OCI-M2 (cell line): Measurements from ENCODE around the gene CPA4.
"Not testable (repeated sequence)": the region's sequence is repeated elsewhere in the genome, so short reads cannot be mapped to it uniquely, and the experiment has no call there.

Source experiments
- DNase-seq: peaks from one replicate; lab custom pipeline; 2025; ENCODE audit not compliant: unreplicated experiment; lab: John Stamatoyannopoulos, UW

CPA4 gene, protein sequence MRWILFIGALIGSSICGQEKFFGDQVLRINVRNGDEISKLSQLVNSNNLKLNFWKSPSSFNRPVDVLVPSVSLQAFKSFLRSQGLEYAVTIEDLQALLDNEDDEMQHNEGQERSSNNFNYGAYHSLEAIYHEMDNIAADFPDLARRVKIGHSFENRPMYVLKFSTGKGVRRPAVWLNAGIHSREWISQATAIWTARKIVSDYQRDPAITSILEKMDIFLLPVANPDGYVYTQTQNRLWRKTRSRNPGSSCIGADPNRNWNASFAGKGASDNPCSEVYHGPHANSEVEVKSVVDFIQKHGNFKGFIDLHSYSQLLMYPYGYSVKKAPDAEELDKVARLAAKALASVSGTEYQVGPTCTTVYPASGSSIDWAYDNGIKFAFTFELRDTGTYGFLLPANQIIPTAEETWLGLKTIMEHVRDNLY

DNA sequence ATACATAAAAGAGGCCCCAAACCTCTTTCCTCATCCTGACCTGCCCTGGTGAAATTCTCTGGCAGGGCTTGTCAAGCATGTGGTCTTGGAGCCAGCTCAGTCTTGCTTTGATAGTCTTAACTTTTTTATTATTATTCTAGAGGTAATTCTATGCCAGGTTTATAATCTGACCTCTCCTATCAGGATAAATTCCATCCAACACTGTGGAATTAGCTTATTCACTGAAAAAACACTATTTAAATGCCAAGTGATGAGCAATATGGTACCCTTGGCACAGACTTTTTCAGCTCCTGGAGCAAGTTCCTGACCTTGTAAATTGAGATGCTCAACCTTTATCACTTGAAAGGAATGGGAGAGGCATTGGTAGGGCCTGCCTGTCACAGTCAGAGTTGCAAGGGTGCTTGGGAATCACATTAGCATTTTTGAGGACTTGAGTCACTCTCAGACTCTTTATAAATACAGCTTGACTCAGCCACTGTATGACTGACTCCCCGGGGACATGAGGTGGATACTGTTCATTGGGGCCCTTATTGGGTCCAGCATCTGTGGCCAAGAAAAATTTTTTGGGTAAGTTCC, at the start of gene CPA4:
CPA4 (plus strand) TSS at position 480 of the 576 bp plus-strand sequence; CDS start at position 500, 20 bp downstream.
- DNase-seq: no peak

DNA sequence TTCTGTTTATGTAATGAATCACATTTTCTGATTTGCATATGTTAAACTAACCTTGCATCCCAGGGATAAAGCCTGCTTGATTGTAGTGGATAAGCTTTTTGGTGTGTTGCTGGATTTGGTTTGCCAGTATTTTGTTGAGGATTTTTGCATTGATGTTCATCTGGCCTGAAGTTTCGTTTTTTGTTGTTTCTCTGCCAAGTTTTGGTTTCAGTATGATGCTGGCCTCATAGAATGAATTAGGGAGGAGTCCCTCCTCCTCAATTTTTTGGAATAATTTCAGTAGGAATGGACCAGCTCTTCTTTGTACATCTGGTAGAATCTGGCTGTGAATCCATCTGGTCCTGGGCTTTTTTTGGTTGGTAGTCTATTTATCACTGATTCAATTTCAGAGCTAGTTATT, 49.5 kb upstream of the CPA4 start:
- not testable (repeated sequence) for DNase-seq

DNA sequence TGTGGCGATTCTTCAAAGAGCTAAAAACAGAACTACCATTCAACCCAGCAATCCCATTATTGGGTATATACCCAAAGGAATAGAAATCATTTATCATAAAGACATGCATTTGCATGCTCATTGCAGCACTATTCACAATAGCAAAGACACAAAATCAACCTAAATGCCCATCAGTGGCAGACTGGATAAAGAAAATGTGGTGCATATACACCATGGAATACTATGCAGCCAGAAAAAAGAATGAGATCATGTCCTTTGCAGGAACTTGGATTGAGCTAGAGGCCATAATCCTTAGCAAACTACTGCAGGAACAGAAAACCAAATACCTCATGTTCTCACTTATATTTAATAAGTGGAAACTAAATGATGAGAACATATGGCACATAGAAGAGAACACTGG, 46.5 kb upstream of the CPA4 start:
- not testable (repeated sequence) for DNase-seq

DNA sequence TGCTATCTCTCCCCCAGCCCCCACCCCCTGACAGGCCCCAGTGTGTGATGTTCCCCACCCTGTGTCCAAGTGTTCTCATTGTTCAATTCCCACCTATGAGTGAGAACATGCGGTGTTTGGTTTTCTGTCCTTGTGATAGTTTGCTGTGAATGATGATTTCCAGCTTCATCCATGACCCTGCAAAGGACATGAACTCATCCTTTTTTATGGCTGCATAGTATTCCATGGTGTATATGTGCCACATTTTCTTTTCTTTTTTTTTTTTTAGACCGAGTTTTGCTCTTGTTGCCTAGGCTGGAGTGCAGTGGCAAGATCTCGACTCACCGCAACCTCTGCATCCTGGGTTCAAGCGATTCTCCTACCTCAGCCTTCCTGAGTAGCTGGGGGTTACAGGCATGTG, 44.1 kb upstream of the CPA4 start:
- DNase-seq: not testable (repeated sequence)

DNA sequence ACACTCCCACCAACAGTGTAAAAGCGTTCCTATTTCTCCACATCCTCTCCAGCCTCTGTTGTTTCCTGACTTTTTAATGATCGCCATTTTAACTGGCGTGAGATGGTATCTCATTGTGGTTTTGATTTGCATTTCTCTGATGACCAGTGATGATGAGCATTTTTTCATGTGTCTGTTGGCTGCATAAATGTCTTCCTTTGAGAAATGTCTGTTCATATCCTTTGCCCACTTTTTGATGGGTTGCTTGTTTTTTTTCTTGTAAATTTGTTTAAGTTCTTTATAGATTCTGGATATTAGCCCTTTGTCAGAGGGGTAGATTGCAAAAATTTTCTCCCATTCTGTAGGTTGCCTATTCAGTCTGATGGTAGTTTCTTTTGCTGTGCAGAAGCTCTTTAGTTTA, 43.3 kb upstream of the CPA4 start:
- DNase-seq: not testable (repeated sequence)

DNA sequence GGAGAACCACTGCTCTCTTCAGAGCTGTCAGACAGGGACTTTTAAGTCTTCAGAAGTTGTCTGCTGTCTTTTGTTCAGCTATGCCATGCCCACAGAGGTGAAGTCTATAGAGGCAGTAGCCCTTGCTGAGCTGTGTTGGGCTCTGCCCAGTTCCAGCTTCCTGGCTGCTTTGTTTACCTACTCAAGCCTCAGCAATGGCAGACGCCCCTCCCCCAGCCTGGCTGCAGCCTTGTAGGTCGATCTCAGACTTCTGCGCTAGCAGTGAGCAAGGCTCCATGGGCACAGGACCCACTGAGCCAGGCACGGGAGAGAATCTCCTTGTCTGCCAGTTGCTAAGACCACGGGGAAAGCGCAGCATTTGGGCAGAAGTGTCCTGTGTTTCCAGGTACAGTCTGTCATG, 38.4 kb upstream of the CPA4 start:
- no peak for DNase-seq

DNA sequence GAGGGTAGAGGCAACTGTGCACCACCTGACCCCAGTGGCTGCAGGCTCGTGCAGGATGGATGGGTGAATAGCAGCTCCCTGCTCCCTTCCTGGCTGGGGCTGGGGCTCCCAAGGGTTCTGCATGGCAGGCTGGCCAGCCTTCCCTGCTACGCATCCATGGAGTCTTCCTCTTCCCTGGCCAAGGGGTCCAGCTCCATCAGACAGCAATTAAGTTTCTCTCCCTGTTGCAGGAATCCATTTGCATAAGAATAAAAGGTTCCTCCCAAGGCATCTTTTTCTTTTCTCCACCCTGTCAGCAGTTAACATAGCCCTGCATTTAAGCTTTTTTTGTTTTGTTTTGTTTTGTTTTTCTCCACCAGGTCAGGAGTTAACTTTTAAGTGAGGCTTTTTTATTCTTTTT, 36.3 kb upstream of the CPA4 start:
- no peak for DNase-seq

DNA sequence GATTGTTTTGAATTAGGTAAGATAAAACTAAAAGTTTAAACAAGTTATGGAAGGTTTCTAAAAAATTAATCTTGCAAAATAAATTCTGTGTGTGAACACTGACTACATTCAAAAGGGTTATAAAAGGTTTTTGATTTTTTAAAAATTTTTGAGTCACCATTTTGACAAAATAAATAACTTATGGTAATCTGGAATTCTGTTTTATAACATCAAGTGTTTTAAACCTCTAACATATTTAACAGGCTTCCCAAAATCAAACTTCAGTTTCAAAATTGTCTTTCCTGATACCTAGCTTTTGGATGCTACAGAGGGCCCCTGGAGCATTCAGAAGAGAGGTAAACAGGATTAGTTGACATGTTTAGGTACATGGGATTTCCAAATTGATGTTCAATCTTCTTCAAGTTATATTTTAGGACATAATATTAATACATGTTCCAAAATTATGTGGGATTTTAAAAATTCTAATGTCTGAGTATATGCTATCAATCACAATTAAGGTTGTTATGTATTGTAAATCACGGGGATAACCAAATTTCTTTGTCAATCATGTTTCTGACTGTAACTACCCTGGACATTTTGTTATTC, 34.4 kb upstream of the CPA4 start:
- no peak for DNase-seq

DNA sequence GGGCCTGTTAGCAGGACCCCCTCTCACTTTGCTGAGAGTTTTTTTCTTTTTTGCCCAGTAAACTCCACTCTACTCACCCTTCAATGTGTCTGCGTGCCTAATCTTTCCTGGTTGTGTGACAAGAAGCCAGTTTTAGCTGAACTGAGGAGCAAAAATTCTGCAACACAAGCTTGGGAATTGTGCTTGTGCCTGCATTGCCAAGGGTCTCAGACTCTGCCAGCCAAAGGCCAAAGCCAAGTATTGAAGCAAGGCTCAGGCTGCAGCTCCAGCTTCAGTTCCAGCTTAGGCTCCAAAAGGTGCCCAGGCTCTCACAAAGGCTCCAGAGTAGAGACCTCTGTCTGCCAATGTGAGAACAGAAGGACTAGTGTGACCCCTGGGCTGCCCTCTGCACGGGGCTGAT, 30.5 kb upstream of the CPA4 start:
- DNase-seq: no peak

DNA sequence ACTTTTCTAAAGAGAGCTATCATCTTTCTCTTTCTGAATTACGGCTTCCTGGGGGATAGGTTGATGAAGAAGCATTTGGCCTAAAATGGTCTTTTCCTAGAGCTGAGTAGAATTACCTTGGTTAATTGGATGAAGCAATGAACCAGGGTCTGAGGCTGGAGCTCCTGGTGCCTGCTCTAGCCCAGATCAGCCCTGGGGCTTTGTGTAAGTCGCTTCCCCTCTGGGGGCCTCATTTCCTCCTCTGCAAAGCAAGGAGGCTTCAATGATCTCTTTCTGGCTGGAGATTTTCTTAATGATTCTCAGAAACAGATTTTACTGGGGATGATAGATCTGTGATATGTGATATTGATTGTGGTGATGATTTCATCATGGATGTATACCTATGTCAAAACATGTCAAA, 29.8 kb upstream of the CPA4 start:
- no peak for DNase-seq

DNA sequence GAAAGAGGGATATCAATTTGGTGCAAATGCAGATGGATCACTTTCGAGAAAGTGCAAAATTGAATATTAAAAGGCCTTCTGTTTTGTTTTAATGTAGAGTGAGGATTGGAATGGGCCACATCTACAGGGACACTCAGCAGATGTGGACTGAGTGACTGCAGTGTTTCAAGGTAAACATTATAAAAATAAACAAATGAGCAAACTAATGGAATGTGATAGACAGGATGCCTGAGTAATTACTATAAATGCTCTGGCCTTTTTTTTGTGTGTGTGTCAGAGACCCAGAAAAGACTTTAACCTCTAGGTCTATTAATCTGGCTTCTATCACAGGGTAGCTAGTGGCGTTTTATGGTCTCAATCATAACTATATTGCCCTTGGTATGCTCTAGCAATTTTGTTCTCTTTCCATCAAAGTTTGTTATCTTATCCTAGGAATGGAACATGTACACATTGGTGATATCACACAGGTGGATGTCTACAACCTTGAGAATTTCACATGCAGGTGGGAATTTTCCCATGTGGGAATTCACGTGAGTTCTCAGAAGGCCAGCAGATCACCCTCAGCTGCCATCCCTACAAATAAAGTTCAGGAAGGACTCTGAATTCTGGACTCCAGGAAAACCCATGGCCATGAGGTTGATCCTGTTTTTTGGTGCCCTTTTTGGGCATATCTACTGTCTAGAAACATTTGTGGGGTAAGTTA, 26.6 kb upstream of the CPA4 start, which contains the start of gene CPA2:
CPA2 (plus strand) TSS at position 606 of the 703 bp plus-strand sequence; CDS start at position 625, 19 bp downstream.
- no peak for DNase-seq

DNA sequence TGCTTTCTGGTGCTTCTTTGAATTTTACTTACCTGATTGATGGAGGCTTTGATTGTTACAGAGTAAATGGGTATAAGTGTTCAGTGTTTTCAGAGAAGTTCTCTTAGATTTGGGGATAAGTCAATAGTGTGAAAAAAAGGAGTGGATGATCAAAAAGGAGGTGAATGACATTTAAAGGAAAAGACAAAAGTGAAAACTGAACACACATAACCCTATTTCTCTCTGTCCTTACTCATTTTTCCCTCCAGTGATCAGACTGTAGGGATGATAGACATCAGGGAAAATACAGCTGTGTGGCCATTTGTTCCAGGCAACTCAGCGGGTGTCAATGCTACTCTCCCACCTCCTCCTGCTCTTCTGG, 26.0 kb upstream of the CPA4 start:
- DNase-seq: no peak

DNA sequence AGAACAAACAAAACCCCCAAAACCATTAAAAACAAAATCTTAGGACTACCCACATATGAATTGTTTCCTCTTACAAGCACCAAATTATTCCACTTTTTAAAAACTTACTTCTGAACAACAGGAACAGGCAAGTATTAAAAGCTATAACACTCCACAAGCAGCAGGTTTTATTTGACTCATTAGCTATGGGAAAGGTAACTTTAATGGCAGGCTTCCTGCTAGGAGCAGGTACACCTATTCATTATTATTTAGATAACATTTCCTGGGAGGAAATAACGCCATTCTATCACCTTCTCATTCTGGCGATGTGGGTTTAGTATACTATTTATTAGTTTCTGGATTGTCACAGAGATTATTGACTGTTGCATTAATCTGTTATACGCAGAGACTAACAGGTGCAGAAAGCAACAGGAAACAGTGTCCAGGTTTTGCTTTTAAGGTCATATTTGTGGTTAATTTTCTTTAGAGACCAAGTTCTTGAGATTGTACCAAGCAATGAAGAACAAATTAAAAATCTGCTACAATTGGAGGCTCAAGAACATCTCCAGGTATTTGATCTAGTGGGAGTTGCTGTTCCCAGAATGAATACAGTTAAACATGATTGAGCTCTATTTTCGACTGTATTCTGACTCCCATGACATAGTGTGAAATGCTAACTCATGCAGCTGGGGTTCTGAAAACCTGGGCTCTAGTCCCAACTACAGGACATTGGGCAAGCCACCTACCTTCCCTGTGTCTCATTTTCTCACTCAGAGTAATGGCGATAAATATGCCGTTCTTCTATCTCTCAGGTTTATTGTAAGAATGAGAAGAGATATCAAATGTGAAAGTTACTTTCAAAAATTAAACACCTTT, 24.3 kb upstream of the CPA4 start:
- no peak for DNase-seq

DNA sequence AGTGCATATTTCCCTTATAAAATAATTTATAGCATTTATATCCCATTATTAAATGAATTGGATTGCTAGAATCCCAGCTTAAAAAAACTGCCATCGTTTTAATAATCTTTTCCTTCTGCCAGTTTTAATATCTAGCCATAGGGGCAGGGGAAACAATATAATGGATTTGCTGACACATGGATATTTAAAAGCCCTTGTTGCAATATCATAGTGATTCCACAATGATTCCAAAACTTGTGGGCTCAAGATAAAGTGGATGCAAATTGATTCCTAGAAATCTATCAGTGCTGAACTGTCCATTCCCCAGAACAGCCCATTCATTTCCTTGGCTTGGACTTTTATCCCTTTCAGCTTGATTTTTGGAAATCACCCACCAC, 23.7 kb upstream of the CPA4 start:
- no peak for DNase-seq

DNA sequence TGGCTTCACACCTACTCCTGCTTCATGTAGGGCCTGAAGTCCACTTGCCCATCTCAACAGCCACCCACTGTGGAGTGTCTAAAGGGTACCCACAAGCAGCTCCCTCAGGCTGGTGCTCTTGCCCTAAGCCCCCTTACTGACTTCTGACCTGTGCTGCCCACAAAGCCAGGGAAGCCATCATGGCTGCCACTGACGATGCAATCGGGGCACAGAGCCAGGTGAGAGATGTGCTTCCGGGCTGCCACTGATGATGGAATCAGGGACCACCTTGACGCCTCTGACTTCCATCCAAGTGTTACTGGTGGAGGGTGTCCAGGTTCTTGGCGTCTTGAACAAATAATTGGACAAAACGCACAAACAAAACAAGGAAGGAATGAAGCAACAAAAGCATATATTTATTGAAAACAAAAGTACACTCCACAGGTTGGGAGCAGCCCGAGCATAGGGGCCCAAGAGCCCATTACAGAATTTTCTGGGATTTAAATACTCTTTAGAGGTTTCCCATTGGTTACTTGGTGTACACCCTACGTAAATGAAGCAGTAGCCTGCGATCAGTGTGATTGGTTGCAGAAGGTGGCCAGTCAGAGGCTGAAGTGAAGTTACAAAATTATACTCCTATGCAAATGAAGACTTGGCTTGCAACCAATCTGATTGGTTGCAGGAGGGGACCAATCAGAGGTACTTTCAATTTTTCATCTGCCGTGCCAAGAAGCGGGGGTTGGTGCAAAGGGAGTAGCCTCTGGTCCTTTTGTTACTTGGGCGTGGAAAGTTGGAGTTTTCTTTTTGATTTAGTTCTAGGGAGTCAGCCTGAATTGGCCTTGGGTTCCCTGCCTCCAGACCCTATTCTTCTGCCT, 21.8 kb upstream of the CPA4 start:
- DNase-seq: no peak

DNA sequence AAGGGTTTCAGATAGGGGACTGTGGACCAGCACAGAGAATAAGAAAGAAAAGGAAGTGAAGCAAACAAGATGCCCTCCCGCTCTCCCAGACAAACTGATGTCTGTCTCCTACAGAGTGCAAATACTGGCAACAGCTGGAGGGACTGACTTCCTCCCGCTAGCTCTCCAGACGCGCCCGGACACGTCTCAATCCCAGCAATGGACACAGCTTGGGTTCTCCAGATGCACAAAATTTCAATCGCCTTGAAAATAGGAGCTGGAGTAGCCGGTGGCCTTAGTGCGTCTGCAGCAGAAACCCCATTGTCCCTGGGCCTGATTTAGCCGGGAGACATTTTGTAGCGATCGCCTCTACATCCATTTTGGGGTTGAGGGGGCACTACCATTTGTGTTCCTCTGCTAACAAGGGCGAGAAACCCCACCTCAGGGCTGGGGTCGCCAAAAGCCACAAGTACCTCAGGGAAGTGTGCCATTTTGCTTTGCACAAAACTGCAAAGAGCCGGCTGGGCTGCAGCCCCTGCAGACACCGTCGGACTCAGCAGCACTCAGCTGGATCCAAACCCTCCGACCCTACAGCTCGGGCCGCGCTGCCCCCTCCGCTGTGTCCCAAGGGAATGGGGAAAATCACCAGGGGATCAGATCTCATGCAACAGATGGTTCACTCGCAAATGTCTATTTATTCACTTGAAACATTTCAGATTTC, 20.4 kb upstream of the CPA4 start:
- no peak for DNase-seq

DNA sequence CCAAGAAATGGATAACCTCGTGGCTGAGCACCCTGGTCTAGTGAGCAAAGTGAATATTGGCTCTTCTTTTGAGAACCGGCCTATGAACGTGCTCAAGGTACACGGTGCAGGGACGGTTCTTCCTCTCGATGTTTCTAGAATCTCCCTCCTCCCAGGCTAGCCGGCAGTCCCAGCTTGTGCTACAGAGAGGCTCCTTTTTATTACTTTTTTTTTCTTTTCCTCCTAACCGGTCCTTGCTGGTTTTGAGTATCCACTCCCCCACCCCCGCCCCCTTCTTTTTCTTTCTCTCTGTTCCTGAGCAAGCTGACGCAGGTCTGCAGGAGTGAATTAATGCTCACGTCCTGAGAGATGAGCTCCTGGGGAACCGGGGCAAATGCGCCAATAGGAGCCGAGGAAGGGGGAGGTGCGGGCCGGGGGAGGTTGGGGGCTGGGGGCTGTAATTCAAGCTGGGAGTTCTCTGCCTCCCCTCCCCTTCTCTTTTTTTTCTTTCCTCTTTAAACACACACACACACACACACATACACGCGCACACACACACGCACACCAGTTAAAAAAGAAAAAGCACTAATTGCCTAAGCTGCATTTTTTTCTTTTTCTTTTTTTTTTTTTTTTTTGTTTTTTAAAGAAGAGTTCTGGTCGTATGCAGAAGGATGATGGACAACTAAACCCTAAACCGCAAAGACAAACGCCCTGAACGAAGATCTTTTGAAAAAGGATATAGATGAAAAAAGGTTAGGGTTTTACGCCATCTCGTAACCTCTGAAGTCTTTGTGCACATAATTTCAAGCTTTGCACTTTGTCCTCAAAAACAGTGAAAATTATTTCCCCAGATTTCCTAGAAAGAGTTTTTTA, 19.7 kb upstream of the CPA4 start:
- peak; percentile 38 for DNase-seq

DNA sequence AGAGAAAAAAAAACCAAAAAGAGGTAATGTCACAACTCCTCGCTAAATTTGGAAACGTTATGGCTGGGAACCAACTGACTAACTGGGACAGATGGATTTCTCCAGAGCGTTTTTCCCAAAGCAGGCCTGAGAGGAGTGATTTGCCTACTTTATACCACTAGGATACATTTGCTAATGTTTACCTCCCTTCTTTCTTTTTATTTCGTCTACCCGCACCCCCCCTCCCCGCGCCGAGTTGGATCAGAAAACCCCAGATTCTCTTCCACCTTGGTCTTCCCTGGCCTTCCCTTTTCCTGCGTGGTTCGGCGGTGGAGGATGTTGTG, 19.1 kb upstream of the CPA4 start:
- no peak for DNase-seq

DNA sequence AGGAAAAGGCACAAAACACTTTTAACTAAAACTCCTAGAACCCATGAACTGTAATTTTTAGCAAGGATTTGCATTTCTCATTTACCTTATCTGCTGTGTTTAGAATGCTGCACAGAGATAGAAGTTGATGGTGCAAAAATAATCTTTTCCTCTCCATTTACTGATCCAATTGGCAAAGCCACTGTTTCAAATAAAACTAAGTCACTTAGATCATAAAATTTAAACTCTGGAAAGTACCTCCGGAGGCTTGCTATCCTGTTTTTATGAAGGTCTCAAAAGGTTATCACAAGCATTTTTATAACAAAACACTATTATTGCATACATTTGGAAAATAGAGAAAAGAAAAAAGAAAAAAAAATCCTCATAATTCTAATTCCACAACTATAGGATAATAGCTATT, 18.7 kb upstream of the CPA4 start:
- DNase-seq: no peak
